ENCODE data around the gene HTT. TPM values are rescaled to one million over a fixed set of nuclear protein-coding genes. Genes with fewer than 3 reads are reported as not detected.

The HTT gene
- total RNA-seq, 2 donors from 2014 or later: 77.8 to 121 TPM

- no peak for ATAC-seq
- Mint-ChIP-seq H3K36me3 (no peaks in the 10 kb centered on the region), H3K27ac (peak overlapping the region in 1 of 2 donors; percentile 14), H3K9me3 (no peaks in the 10 kb centered on the region)
- DNase-seq (ENCODE audit: low spot score in 2 of 2): no peak
Measured at GRCh38 chr4:3235581-3235980, 161.1 kb downstream of the HTT start.

GRCh38 chr4:3236326-3236878, 161.9 kb downstream of the HTT start:
- ATAC-seq (no peak), DNase-seq (ENCODE audit: low spot score in 2 of 2) (no peak)
- Mint-ChIP-seq H3K27ac (no peak overlapping the region), H3K9me3 (no peaks in the 10 kb centered on the region), H3K36me3 (no peaks in the 10 kb centered on the region)

- Mint-ChIP-seq H3K9me3 (no peaks in the 10 kb centered on the region), H3K27ac (no peak overlapping the region), H3K36me3 (no peaks in the 10 kb centered on the region)
- ATAC-seq (no peak), DNase-seq (ENCODE audit: low spot score in 2 of 2) (no peak)
Measured at GRCh38 chr4:3237266-3237665, 162.8 kb downstream of the HTT start.

GRCh38 chr4:3237712-3238560, 163.5 kb downstream of the HTT start:
- H3K27ac Mint-ChIP-seq: no peak overlapping the region
- no peaks in the 10 kb centered on the region for H3K9me3 Mint-ChIP-seq

GRCh38 chr4:3238721-3239120, 164.2 kb downstream of the HTT start:
- ATAC-seq: no peak
- no peaks in the 10 kb centered on the region for H3K9me3 Mint-ChIP-seq

More at GRCh38 chr4:3237712-3238560, 163.5 kb downstream of the HTT start:
- ATAC-seq: no peak
- DNase-seq (ENCODE audit: low spot score in 2 of 2): no peak
- H3K36me3 Mint-ChIP-seq: no peaks in the 10 kb centered on the region

GRCh38 chr4:3239303-3239702, 164.8 kb downstream of the HTT start:
- no peaks in the 10 kb centered on the region for H3K9me3 Mint-ChIP-seq
- no peaks in the 10 kb centered on the region for H3K36me3 Mint-ChIP-seq
- DNase-seq (ENCODE audit: low spot score in 2 of 2): no peak
- no peak for ATAC-seq
- peak overlapping the region in 1 of 2 donors; percentile 14 for H3K27ac Mint-ChIP-seq

More at GRCh38 chr4:3238721-3239120, 164.2 kb downstream of the HTT start:
- no peaks in the 10 kb centered on the region for H3K36me3 Mint-ChIP-seq
- DNase-seq (ENCODE audit: low spot score in 2 of 2): no peak
- H3K27ac Mint-ChIP-seq: no peak overlapping the region

GRCh38 chr4:3239998-3240920, 165.8 kb downstream of the HTT start:
- Mint-ChIP-seq H3K27ac (no peak overlapping the region), H3K9me3 (no peaks in the 10 kb centered on the region), H3K36me3 (no peaks in the 10 kb centered on the region)
- DNase-seq (ENCODE audit: low spot score in 2 of 2) (no peak), ATAC-seq (no peak)

GRCh38 chr4:3240936-3241522, 166.5 kb downstream of the HTT start:
- Mint-ChIP-seq H3K27ac (peak overlapping the region in 1 of 2 donors; percentile 81), H3K9me3 (no peaks in the 10 kb centered on the region), H3K36me3 (no peaks in the 10 kb centered on the region)
- DNase-seq (ENCODE audit: low spot score in 2 of 2) (no peak), ATAC-seq (no peak)

- no peak for ATAC-seq
- Mint-ChIP-seq H3K9me3 (no peaks in the 10 kb centered on the region), H3K36me3 (no peaks in the 10 kb centered on the region), H3K27ac (peak overlapping the region; percentile 40 to 41)
- no peak for DNase-seq (ENCODE audit: low spot score in 2 of 2)
Measured at GRCh38 chr4:3241898-3242524, 167.5 kb downstream of the HTT start.

- Mint-ChIP-seq H3K9me3 (no peaks in the 10 kb centered on the region), H3K36me3 (no peaks in the 10 kb centered on the region), H3K27ac (peak overlapping the region; percentile 40 to 44)
- ATAC-seq: peak in 1 of 2 donors; percentile 19
- no peak for DNase-seq (ENCODE audit: low spot score in 2 of 2)
Measured at GRCh38 chr4:3243136-3243780, 168.8 kb downstream of the HTT start.

GRCh38 chr4:3244002-3244401, 169.5 kb downstream of the HTT start:
- no peak for DNase-seq (ENCODE audit: low spot score in 2 of 2)
- H3K36me3 Mint-ChIP-seq: no peaks in the 10 kb centered on the region
- H3K27ac Mint-ChIP-seq: peak overlapping the region in 1 of 2 donors; percentile 39
- no peaks in the 10 kb centered on the region for H3K9me3 Mint-ChIP-seq
- ATAC-seq: no peak

- Mint-ChIP-seq H3K27ac (no peak overlapping the region), H3K9me3 (no peaks in the 10 kb centered on the region), H3K36me3 (no peaks in the 10 kb centered on the region)
- no peak for ATAC-seq
- DNase-seq (ENCODE audit: low spot score in 2 of 2): no peak
Measured at GRCh38 chr4:3244747-3245146, 170.3 kb downstream of the HTT start.

- no peaks in the 10 kb centered on the region for H3K9me3 Mint-ChIP-seq
- ATAC-seq (no peak), DNase-seq (ENCODE audit: low spot score in 2 of 2) (no peak)
- H3K36me3 Mint-ChIP-seq: no peaks in the 10 kb centered on the region
- H3K27ac Mint-ChIP-seq: peak overlapping the region in 1 of 2 donors; percentile 18
Measured at GRCh38 chr4:3245676-3246075, 171.2 kb downstream of the HTT start.

GRCh38 chr4:3246458-3247398, 172.2 kb downstream of the HTT start:
- H3K27ac Mint-ChIP-seq: peak overlapping the region; percentile 18 to 68
- ATAC-seq (no peak), DNase-seq (ENCODE audit: low spot score in 2 of 2) (no peak)

More at GRCh38 chr4:3246458-3247398, 172.2 kb downstream of the HTT start:
- Mint-ChIP-seq H3K9me3 (no peaks in the 10 kb centered on the region), H3K36me3 (no peaks in the 10 kb centered on the region)

Measured in activated naive CD4-positive, alpha-beta T cell treated with anti-CD3 and anti-CD28 coated beads, Interleukin-2, amount 50 U/mL, for 72 hours (primary cell).